HepG2 (cell line): ENCODE measurements around the gene SLC17A9. TPM values are rescaled to one million over a fixed set of nuclear protein-coding genes. Genes with fewer than 3 reads are reported as not detected.

Experiments used
- ATF7-NPFF ChIP-seq: sonication (generic); formaldehyde crosslinking; IDR thresholded peaks from 2 replicates; pipeline ENCODE4 v1.8.1; 2023; ENCODE audit warnings: mild to moderate bottlenecking, low read depth, missing genetic modification reagents, moderate library complexity
- CHD2 ChIP-seq: IDR thresholded peaks from 2 replicates; pipeline ENCODE4 v1.6.1; 2011; ENCODE audit warnings: low read depth, low read length, improper control_type of control experiment
- EZH2 ChIP-seq: conservative IDR thresholded peaks from 2 replicates; pipeline ENCODE4 v1.6.1; 2012; ENCODE audit warnings: mild to moderate bottlenecking, low read depth, low read length, moderate library complexity
- IKZF4 ChIP-seq: sonication (generic); formaldehyde crosslinking; IDR thresholded peaks from 2 replicates; pipeline ENCODE4 v1.5.1; 2020; ENCODE audit warnings: borderline replicate concordance, mild to moderate bottlenecking, low read depth, missing genetic modification reagents; ENCODE audit errors: not compliant biosample characterization
- RBM22 ChIP-seq: fragments of 200-400 bp; formaldehyde crosslinking; optimal IDR thresholded peaks from 2 replicates; pipeline ENCODE3; 2017; ENCODE audit warnings: mild to moderate bottlenecking, low read length, moderate library complexity
- TBX2 ChIP-seq: sonication (generic); formaldehyde crosslinking; IDR thresholded peaks from 2 replicates; pipeline ENCODE4 v1.5.0; 2020; ENCODE audit warnings: missing genetic modification reagents, mild to moderate bottlenecking, borderline replicate concordance
- ZNF12 ChIP-seq: sonication (generic); formaldehyde crosslinking; IDR thresholded peaks from 2 replicates; pipeline ENCODE4 v1.5.0; 2020; ENCODE audit warnings: missing genetic modification reagents
- ZNF121 ChIP-seq: sonication (generic); formaldehyde crosslinking; IDR thresholded peaks from 2 replicates; pipeline ENCODE4 v1.5.0; 2020; ENCODE audit warnings: mild to moderate bottlenecking, missing genetic modification reagents
- ZNF354B ChIP-seq: sonication (generic); formaldehyde crosslinking; IDR thresholded peaks from 2 replicates; pipeline ENCODE4 v1.8.0; 2022; ENCODE audit warnings: mild to moderate bottlenecking, missing genetic modification reagents
- ZSCAN9 ChIP-seq: IDR thresholded peaks from 2 replicates; pipeline ENCODE4 v1.6.1; 2016; ENCODE audit warnings: borderline replicate concordance
- polyA plus RNA-seq, 8 experiments: library from polyadenylated mRNA; depleted of rRNA in 3 of 8; stranded (reverse) in 7 of 8; unstranded in 1 of 8; fragments of >200 nt; fragmentation: Illumina TruSeq in 4 of 8; extraction: Trizol in 4 of 8; gene quantifications; 2 replicates each; pipeline versions ENCODE4 v1.2.1 to v1.2.3, GENCODE V29; 2011 to 2016; ENCODE audit warnings: low read depth in 4 of 8, missing spikeins in 1 of 8, mixed read lengths in 1 of 8; ENCODE audit not compliant: insufficient read depth in 1 of 8
- total RNA-seq, 5 experiments: library from RNA; depleted of rRNA; stranded (reverse); fragments of >200 nt; fragmentation: Illumina TruSeq; extraction: Trizol; gene quantifications; 2 replicates each; pipeline ENCODE4 v1.2.3, GENCODE V29; 2016; ENCODE audit warnings: low read depth in 1 of 5
- TF ChIP-seq, protein P1 (sequence below): sonication (generic); formaldehyde crosslinking; IDR thresholded peaks from 2 replicates; pipeline ENCODE4 v1.4.0; 2020; ENCODE audit warnings: missing genetic modification reagents, borderline replicate concordance
- TF ChIP-seq, protein P2 (sequence below): sonication (generic); formaldehyde crosslinking; IDR thresholded peaks from 2 replicates; pipeline ENCODE4 v1.9.0; 2022; ENCODE audit warnings: missing genetic modification reagents, mild to moderate bottlenecking, borderline replicate concordance
- TF ChIP-seq, protein P3 (sequence below): sonication (generic); formaldehyde crosslinking; IDR thresholded peaks from 2 replicates; pipeline ENCODE4 v1.5.1; 2020; ENCODE audit warnings: missing genetic modification reagents, mild to moderate bottlenecking, borderline replicate concordance
- TF ChIP-seq, protein P4 (sequence below): sonication (generic); formaldehyde crosslinking; IDR thresholded peaks from one replicate; pipeline ENCODE4 v1.5.1; 2020; ENCODE audit warnings: mild to moderate bottlenecking, missing genetic modification reagents; ENCODE audit errors: not compliant biosample characterization

The SLC17A9 gene
- total and polyA plus RNA-seq, 2 of the 13 experiments (the other 11 are each of a cell fraction or from before 2014, with no cell fraction given): 110 to 191 TPM

DNA sequence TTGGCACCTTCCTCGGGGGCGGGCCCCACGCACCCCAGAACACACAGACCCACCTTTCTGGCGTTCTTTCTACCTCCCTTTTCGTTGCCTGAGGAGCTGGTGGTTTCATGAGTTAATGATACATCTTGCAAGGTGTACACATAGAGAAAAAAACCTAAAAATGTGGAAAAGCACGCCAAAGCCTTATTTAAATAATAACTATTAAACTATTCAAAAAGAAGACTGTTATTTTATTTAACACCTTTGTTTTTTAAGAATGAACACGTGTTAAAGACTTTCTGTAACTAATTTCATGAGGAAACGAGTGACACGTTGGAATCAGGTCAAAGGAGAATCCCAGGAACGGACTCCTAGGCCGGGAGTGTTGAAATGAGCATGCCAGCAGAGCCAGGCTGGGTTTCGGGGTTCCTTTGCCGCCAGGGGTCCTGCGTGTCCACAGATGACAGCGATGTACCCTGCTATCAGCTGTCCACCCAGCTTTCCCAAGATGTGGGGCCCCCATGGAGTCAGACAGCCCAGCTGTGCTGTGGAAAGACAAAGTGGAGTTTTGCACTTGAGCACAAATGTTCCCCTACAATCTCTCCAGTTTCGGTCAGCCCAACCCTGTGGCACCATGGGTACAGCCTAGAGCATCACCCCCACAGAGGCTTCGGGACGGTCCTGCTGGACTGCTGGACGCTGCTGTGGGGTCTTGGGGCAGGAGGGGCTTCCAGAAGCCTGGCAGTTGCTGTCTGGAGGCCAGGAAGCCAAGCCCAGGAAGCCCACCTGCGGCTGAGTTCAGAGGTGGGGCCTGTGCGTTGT lies 16.1 kb downstream of the SLC17A9 start (continued):
- TF ChIP-seq ZNF354B (CRISPR knock-in tag) (no peak), RBM22 (peak; percentile 99), CHD2 (no peak), IKZF4 (CRISPR knock-in tag) (peak; percentile 59), ZNF12 (no peak), ZNF121 (CRISPR knock-in tag) (no peak), ATF7-NPFF (CRISPR knock-in tag) (peak; percentile 52; the same call in 1 of the 2 replicates), TBX2 (CRISPR knock-in tag) (peak; percentile 64), ZSCAN9 (CRISPR knock-in tag) (no peak), EZH2 (no peak)
- TF ChIP-seq, protein P1, sequence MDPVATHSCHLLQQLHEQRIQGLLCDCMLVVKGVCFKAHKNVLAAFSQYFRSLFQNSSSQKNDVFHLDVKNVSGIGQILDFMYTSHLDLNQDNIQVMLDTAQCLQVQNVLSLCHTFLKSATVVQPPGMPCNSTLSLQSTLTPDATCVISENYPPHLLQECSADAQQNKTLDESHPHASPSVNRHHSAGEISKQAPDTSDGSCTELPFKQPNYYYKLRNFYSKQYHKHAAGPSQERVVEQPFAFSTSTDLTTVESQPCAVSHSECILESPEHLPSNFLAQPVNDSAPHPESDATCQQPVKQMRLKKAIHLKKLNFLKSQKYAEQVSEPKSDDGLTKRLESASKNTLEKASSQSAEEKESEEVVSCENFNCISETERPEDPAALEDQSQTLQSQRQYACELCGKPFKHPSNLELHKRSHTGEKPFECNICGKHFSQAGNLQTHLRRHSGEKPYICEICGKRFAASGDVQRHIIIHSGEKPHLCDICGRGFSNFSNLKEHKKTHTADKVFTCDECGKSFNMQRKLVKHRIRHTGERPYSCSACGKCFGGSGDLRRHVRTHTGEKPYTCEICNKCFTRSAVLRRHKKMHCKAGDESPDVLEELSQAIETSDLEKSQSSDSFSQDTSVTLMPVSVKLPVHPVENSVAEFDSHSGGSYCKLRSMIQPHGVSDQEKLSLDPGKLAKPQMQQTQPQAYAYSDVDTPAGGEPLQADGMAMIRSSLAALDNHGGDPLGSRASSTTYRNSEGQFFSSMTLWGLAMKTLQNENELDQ: no peak
- TF ChIP-seq, protein P2, sequence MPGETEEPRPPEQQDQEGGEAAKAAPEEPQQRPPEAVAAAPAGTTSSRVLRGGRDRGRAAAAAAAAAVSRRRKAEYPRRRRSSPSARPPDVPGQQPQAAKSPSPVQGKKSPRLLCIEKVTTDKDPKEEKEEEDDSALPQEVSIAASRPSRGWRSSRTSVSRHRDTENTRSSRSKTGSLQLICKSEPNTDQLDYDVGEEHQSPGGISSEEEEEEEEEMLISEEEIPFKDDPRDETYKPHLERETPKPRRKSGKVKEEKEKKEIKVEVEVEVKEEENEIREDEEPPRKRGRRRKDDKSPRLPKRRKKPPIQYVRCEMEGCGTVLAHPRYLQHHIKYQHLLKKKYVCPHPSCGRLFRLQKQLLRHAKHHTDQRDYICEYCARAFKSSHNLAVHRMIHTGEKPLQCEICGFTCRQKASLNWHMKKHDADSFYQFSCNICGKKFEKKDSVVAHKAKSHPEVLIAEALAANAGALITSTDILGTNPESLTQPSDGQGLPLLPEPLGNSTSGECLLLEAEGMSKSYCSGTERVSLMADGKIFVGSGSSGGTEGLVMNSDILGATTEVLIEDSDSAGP (CRISPR knock-in tag): peak; percentile 37; the same call in 1 of the 2 replicates
- TF ChIP-seq, protein P3, sequence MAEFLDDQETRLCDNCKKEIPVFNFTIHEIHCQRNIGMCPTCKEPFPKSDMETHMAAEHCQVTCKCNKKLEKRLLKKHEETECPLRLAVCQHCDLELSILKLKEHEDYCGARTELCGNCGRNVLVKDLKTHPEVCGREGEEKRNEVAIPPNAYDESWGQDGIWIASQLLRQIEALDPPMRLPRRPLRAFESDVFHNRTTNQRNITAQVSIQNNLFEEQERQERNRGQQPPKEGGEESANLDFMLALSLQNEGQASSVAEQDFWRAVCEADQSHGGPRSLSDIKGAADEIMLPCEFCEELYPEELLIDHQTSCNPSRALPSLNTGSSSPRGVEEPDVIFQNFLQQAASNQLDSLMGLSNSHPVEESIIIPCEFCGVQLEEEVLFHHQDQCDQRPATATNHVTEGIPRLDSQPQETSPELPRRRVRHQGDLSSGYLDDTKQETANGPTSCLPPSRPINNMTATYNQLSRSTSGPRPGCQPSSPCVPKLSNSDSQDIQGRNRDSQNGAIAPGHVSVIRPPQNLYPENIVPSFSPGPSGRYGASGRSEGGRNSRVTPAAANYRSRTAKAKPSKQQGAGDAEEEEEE (CRISPR knock-in tag): no peak
- TF ChIP-seq, protein P4, sequence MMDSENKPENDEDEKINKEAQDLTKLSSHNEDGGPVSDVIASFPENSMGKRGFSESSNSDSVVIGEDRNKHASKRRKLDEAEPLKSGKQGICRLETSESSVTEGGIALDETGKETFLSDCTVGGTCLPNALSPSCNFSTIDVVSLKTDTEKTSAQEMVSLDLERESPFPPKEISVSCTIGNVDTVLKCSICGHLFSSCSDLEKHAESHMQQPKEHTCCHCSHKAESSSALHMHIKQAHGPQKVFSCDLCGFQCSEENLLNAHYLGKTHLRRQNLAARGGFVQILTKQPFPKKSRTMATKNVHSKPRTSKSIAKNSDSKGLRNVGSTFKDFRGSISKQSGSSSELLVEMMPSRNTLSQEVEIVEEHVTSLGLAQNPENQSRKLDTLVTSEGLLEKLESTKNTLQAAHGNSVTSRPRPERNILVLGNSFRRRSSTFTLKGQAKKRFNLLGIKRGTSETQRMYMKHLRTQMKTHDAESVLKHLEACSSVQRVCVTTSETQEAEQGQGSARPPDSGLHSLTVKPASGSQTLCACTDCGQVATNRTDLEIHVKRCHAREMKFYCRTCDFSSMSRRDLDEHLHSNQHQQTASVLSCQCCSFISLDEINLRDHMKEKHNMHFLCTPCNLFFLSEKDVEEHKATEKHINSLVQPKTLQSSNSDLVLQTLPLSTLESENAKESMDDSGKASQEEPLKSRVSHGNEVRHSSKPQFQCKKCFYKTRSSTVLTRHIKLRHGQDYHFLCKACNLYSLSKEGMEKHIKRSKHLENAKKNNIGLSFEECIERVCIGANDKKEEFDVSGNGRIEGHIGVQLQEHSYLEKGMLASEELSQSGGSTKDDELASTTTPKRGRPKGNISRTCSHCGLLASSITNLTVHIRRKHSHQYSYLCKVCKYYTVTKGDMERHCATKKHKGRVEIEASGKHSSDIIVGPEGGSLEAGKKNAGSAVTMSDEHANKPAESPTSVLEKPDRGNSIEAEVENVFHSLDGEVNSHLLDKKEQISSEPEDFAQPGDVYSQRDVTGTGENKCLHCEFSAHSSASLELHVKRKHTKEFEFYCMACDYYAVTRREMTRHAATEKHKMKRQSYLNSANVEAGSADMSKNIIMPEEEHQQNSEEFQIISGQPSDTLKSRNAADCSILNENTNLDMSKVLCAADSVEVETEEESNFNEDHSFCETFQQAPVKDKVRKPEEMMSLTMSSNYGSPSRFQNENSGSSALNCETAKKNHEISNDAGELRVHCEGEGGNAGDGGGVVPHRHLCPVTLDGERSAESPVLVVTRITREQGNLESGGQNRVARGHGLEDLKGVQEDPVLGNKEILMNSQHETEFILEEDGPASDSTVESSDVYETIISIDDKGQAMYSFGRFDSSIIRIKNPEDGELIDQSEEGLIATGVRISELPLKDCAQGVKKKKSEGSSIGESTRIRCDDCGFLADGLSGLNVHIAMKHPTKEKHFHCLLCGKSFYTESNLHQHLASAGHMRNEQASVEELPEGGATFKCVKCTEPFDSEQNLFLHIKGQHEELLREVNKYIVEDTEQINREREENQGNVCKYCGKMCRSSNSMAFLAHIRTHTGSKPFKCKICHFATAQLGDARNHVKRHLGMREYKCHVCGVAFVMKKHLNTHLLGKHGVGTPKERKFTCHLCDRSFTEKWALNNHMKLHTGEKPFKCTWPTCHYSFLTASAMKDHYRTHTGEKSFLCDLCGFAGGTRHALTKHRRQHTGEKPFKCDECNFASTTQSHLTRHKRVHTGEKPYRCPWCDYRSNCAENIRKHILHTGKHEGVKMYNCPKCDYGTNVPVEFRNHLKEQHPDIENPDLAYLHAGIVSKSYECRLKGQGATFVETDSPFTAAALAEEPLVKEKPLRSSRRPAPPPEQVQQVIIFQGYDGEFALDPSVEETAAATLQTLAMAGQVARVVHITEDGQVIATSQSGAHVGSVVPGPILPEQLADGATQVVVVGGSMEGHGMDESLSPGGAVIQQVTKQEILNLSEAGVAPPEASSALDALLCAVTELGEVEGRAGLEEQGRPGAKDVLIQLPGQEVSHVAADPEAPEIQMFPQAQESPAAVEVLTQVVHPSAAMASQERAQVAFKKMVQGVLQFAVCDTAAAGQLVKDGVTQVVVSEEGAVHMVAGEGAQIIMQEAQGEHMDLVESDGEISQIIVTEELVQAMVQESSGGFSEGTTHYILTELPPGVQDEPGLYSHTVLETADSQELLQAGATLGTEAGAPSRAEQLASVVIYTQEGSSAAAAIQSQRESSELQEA (CRISPR knock-in tag): no peak
